ENCODE data around the gene TMEM18.

Gene TMEM18

DNA sequence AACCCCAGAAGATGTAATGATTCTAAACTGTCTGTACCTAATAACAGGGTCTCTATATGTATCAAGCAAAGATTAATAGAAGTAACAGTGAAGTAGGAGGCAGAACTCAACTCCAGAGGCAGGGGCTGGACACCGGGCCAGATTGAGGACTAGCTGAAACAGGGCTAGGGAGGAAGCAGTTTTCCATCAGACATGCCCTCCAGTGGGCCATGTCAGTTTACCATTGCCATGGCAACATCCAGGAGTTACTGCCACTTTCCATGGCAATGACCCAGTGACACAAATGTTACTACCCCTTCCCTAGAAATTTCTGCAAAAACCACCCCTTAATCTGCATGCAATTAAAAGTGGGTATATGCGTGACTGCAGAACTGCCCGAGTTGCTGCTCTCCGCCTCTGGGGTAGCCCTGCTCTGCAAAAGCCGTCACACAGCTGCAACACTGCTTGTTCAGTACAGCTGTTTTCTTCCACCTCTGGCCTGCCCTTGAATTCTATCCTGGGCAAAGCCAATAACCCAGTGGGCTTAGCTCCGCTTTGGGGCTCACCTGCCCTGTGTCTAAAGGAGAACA lies 58.7 kb downstream of the TMEM18 start:
- DNase-seq (ENCODE audit: low spot score): no peak

DNA sequence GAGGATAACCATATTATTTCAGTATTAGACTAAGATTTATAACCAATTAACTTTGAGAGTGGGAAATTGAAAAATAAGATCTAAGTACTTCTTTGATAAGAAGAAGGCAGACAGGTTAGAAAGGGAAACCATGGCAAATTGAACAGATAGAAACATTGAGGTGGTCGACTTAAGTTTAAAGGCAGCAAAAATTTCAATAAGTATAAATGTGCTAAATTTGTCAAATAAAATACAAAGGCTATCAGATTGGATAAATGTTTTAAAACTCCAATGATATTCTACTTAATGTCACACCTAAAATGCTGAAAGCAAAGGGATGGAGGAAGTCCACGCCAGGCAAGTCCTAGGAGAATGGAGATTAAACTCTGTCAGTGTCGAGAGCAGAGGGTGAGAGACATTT lies 59.2 kb downstream of the TMEM18 start:
- no peak for DNase-seq (ENCODE audit: low spot score)
